Right lobe of liver (tissue), 6 donors: ENCODE data around the gene GLYR1. TPM values are rescaled to one million over a fixed set of nuclear protein-coding genes. Genes with fewer than 3 reads are reported as not detected.

ENCODE experiments used
- ATAC-seq, 4 donors: fragments of 200-7000 bp; cut with Tn5 transposase; one replicate each; pipeline ENCODE4 v1.9.1; 2020; ENCODE audit warnings: mild to moderate bottlenecking in 4 of 4, moderate library complexity in 4 of 4
- DNase-seq, 3 donors: peaks; one replicate each; pipeline ENCODE4 v3.0.0-alpha.2; 2020
- H3K27ac ChIP-seq, 3 donors: fragments of 200-600 bp; one replicate each; pipeline ENCODE4 v1.8.0; 2022
- H3K27me3 ChIP-seq, 2 donors: fragments of 200-600 bp; one replicate each; pipeline ENCODE4 v1.8.0; 2022
- H3K36me3 ChIP-seq, 4 donors: fragments of 200-600 bp; sonication (generic) in 1 of 4; one replicate each; pipeline versions ENCODE4 v1.5.1 to v1.8.0; 2017 to 2022; ENCODE audit warnings: control low read depth in 1 of 4
- H3K4me1 ChIP-seq, 4 donors: fragments of 200-600 bp; sonication (generic) in 1 of 4; one replicate each; pipeline versions ENCODE4 v1.5.1 to v1.8.0; 2017 to 2022; ENCODE audit warnings: control low read depth in 1 of 4
- H3K4me3 ChIP-seq, 3 donors: fragments of 200-600 bp; one replicate each; pipeline ENCODE4 v1.8.0; 2022
- H3K9me3 ChIP-seq, 4 donors: fragments of 200-600 bp; sonication (generic) in 1 of 4; one replicate each; pipeline versions ENCODE4 v1.5.1 to v1.8.0; 2017 to 2022; ENCODE audit warnings: control low read depth in 1 of 4
- POLR2A ChIP-seq: fragments of 450-650 bp; IDR thresholded peaks from one replicate; pipeline ENCODE4 v1.6.1; 2017; ENCODE audit warnings: antibody characterized with exemption, mild to moderate bottlenecking
- WGBS: methylation state at CpG from one replicate; pipeline ENCODE4 v1.1.6; 2018; ENCODE audit warnings: low coverage, low lambda C conversion rate; ENCODE audit not compliant: insufficient coverage; ENCODE audit errors: missing lambda C conversion rate; 5-methylcytosine and 5-hydroxymethylcytosine counted together
- intact Hi-C, 2 donors: fragments of 100-400 bp; cut with DNase I; formaldehyde crosslinking; loops; one replicate each; pipeline versions ENCODE4 v1.11.2 to v1.14.1; 2022
- total RNA-seq, 6 experiments: library from RNA; depleted of rRNA in 2 of 6; stranded (reverse); fragments of >200 nt in 2 of 6; fragmentation: NEBNext Ultra II Directional in 3 of 6; extraction: Animal tissue kit (Norgen Biotek cat#: 25700) in 3 of 6; gene quantifications; one replicate each; pipeline versions ENCODE4 v1.1.0 to v1.2.4, GENCODE V29; 2016 to 2023
- TF ChIP-seq, protein P1 (sequence below), 4 donors: fragments of 200-600 bp in 3 of 4; fragments of 450-650 bp in 1 of 4; IDR thresholded peaks; one replicate each; pipeline versions ENCODE4 v1.5.1 to v1.8.0; 2016 to 2022; ENCODE audit warnings: antibody characterized with exemption in 4 of 4, mild to moderate bottlenecking in 2 of 4
- donor health status: DM: no; HTN: yes; CAD: no.
- donor health status: DM: no; HTN: no; CAD: no.
- donor health status: DM: no; HTN: no; CAD: no.
- donor health status: DM: no; HTN: yes; CAD: no.
- donor health status: DM: no; HTN: yes; CAD: no.

Gene GLYR1
- total RNA-seq, 6 experiments from 2014 or later = 33.1 to 55.2 (median 51.2) TPM

DNA sequence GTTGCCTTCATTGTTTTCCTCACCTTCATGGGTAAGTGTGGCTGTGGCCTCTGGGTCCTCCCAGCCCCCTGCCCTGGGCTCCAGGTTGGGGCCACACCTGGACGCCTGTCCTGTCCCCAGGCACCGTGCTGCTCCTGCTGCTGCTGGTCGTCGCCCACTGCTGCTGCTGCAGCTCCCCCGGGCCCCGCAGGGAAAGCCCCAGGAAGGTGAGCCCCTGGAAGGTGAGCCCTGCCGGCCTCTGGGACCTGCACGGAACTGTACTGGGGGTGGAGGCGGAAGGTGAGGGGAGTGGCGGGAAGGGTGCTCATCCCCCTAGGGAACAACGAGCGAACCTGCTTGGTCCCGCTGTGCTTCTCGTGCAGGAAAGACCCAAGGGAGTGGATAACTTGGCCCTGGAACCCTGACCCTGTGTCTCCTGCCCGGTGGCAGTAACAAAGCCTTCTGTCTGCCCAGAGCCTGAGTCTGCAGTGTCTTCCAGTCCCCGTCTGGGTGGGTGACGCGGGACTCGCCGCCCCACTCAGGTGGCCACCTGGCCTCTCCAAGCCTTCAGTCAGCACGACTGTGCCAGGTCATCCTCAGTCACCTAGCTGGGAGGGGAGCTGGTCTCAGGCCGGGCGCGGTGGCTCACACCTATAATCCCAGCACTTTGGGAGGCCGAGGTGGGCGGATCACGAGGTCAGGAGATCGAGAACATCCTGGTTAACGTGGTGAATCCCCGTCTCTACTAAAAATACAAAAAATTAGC, 51.1 kb downstream of the GLYR1 start:
- DNase-seq (no peak), ATAC-seq (no peak)
- no peak overlapping the region for H3K27ac ChIP-seq
- no peak overlapping the region for H3K4me3 ChIP-seq
- intact Hi-C loops = no loop called here
- WGBS = no CpG with 5 or more reads among the region's 30 CpGs
- TF ChIP-seq, protein P1, sequence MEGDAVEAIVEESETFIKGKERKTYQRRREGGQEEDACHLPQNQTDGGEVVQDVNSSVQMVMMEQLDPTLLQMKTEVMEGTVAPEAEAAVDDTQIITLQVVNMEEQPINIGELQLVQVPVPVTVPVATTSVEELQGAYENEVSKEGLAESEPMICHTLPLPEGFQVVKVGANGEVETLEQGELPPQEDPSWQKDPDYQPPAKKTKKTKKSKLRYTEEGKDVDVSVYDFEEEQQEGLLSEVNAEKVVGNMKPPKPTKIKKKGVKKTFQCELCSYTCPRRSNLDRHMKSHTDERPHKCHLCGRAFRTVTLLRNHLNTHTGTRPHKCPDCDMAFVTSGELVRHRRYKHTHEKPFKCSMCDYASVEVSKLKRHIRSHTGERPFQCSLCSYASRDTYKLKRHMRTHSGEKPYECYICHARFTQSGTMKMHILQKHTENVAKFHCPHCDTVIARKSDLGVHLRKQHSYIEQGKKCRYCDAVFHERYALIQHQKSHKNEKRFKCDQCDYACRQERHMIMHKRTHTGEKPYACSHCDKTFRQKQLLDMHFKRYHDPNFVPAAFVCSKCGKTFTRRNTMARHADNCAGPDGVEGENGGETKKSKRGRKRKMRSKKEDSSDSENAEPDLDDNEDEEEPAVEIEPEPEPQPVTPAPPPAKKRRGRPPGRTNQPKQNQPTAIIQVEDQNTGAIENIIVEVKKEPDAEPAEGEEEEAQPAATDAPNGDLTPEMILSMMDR (IDR thresholded peaks at IDR 0.05) = no peak
- TF ChIP-seq POLR2A = no peak
- H3K4me1 ChIP-seq = peaks cover 0 to 5% (median 0%) of the 10 kb centered on the region in 4 donors
- H3K9me3 ChIP-seq = no peaks in the 10 kb centered on the region
- H3K27me3 ChIP-seq = no peaks in the 10 kb centered on the region
- H3K36me3 ChIP-seq = peaks cover 0 to 6% (median 0%) of the 10 kb centered on the region in 4 donors

DNA sequence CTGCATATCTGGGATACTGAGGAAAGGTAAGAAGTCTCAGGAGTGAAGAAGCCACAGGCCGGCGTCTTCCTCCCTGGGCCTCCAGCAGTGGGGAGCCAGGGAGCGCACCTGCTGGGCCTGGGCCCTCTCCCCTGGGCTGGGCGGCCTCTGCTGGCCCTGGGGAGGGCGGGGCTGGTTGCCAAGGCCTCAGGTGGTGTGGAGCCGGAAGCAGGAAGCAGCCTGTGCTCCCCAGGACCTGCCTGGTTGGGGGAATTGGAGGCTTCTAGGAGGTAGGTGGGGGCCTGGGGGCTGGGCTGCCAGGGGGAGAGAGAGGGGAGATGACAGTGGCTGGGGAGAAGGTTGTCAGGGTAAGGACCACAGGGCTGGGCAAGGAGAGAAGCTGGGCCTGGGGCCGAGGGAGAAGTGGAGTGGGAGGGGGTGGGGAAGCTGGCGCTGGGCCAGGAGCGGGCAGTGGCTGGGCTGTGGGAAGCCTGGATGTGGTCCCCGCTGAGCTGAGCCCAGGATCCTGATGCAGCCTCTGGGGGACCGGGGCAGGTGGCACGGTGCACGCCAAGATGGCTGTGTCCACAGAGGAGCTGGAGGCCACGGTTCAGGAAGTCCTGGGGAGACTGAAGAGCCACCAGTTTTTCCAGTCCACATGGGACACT, 51.8 kb downstream of the GLYR1 start, which contains the start of gene SMIM22:
Gene SMIM22, plus strand, starts transcription at position 189 of the 647 bp plus-strand sequence. Its CDS starts 366 bp downstream, at position 555.
- Histone ChIP-seq H3K36me3 (peaks cover 0 to 6% (median 0%) of the 10 kb centered on the region in 4 donors), H3K27ac (no peak within 1 kb of the TSS), H3K4me3 (no peak within 1 kb of the TSS), H3K27me3 (no peaks in the 10 kb centered on the region), H3K9me3 (no peaks in the 10 kb centered on the region), H3K4me1 (no peaks in the 10 kb centered on the region)
- intact Hi-C loops = no loop called here
- ATAC-seq (peak in 1 of 4 donors; percentile 8), DNase-seq (no peak)
- TF ChIP-seq, protein P1 (IDR thresholded peaks at IDR 0.05) = no peak
- TF ChIP-seq POLR2A = no peak
- 80% methylated on average over 4 of the region's 14 CpGs for WGBS

DNA sequence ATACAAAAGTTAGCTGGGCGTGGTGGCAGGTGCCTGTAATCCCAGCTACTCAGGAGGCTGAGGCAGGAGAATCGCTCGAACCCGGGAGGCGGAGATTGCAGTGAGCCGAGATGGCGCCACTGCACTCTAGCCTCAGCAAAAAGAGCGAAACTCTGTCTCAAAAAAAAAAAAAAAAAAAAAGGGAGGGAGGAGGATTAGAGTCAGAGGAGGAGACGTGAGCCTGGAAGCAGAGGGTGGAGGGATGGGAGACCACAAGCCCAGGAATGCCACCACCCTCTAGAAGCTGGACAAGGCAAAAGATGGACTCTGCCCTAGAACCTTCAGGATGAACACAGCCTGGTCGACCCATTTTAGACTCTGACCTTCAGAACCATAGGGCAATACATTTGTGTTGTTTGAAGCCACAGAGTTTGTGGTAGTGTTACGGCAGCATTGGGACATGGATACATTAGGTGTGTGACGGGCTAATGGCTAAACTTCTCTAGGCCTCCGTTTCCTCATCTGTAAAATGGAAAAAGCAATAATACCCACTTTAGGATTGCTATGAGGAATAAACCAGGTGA, 54.1 kb downstream of the GLYR1 start:
- Histone ChIP-seq H3K27me3 (no peaks in the 10 kb centered on the region), H3K27ac (no peak overlapping the region), H3K9me3 (no peaks in the 10 kb centered on the region), H3K4me1 (peaks cover 0 to 12% (median 0%) of the 10 kb centered on the region in 4 donors), H3K36me3 (peaks cover 0 to 6% (median 0%) of the 10 kb centered on the region in 4 donors), H3K4me3 (no peak overlapping the region)
- 69% methylated on average over 9 of the region's 13 CpGs for WGBS
- intact Hi-C loops = no loop called here
- peak in 1 of 4 donors; percentile 31 for ATAC-seq
- TF ChIP-seq, protein P1 (IDR thresholded peaks at IDR 0.05) = no peak
- TF ChIP-seq POLR2A = no peak
- no peak for DNase-seq

DNA sequence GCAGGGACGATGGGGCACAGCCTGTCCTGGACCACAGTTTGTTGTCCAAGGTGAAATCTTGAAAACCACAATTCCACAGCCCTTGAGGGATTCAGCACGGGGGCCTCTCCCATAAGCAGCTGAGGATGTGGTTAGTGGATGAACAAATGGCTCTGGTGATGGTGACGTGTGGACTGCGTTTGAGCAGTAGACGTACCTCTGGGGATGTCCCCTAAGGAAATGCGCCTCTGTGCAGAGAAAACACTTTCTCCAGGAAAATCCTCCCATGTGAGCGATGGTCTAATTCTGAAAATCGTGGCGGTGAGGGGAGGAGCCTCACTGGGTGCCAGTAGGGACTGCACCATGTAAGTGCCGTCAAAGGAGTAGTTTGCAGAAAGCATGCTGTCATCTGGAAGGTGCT, 56.2 kb downstream of the GLYR1 start:
- 50% methylated on average over 1 of the region's 10 CpGs for WGBS
- Histone ChIP-seq H3K4me1 (peaks cover 0 to 14% (median 0%) of the 10 kb centered on the region in 4 donors), H3K36me3 (no peaks in the 10 kb centered on the region), H3K27ac (no peak overlapping the region), H3K27me3 (no peaks in the 10 kb centered on the region), H3K9me3 (no peaks in the 10 kb centered on the region), H3K4me3 (no peak overlapping the region)
- no peak for TF ChIP-seq POLR2A
- TF ChIP-seq, protein P1 (IDR thresholded peaks at IDR 0.05) = no peak
- no peak for ATAC-seq
- intact Hi-C loops = no loop called here
- no peak for DNase-seq
